SK-N-MC (cell line): ENCODE results near the gene CNP.
A peak's percentile ranks its signal among the peaks of the same experiment; 100 is the strongest.

Experiments
- EZH2 ChIP-seq: fragments of 200-600 bp; sonication (generic); IDR thresholded peaks from one replicate; pipeline ENCODE4 v1.6.1; 2017; ENCODE audit warnings: antibody characterized with exemption
- FOXP2 ChIP-seq: optimal IDR thresholded peaks from 2 replicates; pipeline ENCODE3; 2011; ENCODE audit warnings: mild to moderate bottlenecking, moderate library complexity; ENCODE audit not compliant: insufficient read depth; ENCODE audit errors: extremely low read length, control extremely low read depth
- POLR2AphosphoS5 ChIP-seq: IDR thresholded peaks from 2 replicates; pipeline ENCODE4 v1.6.1; 2012; ENCODE audit warnings: mild to moderate bottlenecking, low read depth, low read length, borderline replicate concordance

- no peak for TF ChIP-seq EZH2
- TF ChIP-seq POLR2AphosphoS5 = 0 out of 2 replicates have a peak, but pooled peaks have one; percentile 17
- no peak for TF ChIP-seq FOXP2
Measured at GRCh38 chr17:41971721-41972523, 5.3 kb downstream of the CNP start.
